Choroid plexus epithelial cell (primary cell): Measurements from ENCODE around the gene UAP1L1.
A peak's percentile ranks its signal among the peaks of the same experiment; 100 is the strongest.

ENCODE experiments used
- DNase-seq: peaks from one replicate; pipeline ENCODE4 v3.0.0-alpha.2; 2010; ENCODE audit warnings: low read depth
- H3K4me3 ChIP-seq: 2 replicates; pipeline ENCODE4 v1.5.1; 2011; ENCODE audit warnings: low read depth, mild to moderate bottlenecking, control low read depth, low read length, moderate library complexity
- CTCF ChIP-seq: conservative IDR thresholded peaks from 2 replicates; pipeline ENCODE4 v1.5.1; 2011; ENCODE audit warnings: low read depth, mild to moderate bottlenecking, control low read depth, inconsistent platforms, low read length, moderate library complexity

The UAP1L1 gene

GRCh38 chr9:137126786-137127185, 49.5 kb downstream of the UAP1L1 start:
- no peak overlapping the region for H3K4me3 ChIP-seq
- TF ChIP-seq CTCF = no peak
- DNase-seq = no peak

- H3K4me3 ChIP-seq = no peak overlapping the region
- TF ChIP-seq CTCF = no peak
- DNase-seq = no peak
These were observed 50.2 kb downstream of the UAP1L1 start for GRCh38 chr9:137127301-137128157.

GRCh38 chr9:137128158-137128861, 51.0 kb downstream of the UAP1L1 start:
- no peak for DNase-seq

GRCh38 chr9:137128862-137129455, 51.6 kb downstream of the UAP1L1 start:
- peak; percentile 25 for DNase-seq
- no peak for TF ChIP-seq CTCF
- peak overlapping the region; percentile 71 for H3K4me3 ChIP-seq

More at GRCh38 chr9:137128158-137128861, 51.0 kb downstream of the UAP1L1 start:
- peak overlapping the region; percentile 71 for H3K4me3 ChIP-seq
- no peak for TF ChIP-seq CTCF

- H3K4me3 ChIP-seq = peak overlapping the region; percentile 71
- peak; percentile 94 for DNase-seq
- TF ChIP-seq CTCF = no peak
These were observed 52.3 kb downstream of the UAP1L1 start for GRCh38 chr9:137129456-137130175.

GRCh38 chr9:137130176-137130755, 52.9 kb downstream of the UAP1L1 start:
- peak overlapping the region; percentile 71 for H3K4me3 ChIP-seq
- peak; percentile 11 for DNase-seq
- TF ChIP-seq CTCF = no peak
